ENCODE results near the gene TIMM29. TPM values are rescaled to one million over a fixed set of nuclear protein-coding genes. Genes with fewer than 3 reads are reported as not detected.
A peak's percentile ranks its signal among the peaks of the same experiment; 100 is the strongest.

TIMM29 gene
- total and polyA plus RNA-seq, 9 of the 15 experiments (the other 6 are each of a cell fraction or from before 2014, with no cell fraction given), result 2.4 to 29.4 (median 16.3) TPM

DNA sequence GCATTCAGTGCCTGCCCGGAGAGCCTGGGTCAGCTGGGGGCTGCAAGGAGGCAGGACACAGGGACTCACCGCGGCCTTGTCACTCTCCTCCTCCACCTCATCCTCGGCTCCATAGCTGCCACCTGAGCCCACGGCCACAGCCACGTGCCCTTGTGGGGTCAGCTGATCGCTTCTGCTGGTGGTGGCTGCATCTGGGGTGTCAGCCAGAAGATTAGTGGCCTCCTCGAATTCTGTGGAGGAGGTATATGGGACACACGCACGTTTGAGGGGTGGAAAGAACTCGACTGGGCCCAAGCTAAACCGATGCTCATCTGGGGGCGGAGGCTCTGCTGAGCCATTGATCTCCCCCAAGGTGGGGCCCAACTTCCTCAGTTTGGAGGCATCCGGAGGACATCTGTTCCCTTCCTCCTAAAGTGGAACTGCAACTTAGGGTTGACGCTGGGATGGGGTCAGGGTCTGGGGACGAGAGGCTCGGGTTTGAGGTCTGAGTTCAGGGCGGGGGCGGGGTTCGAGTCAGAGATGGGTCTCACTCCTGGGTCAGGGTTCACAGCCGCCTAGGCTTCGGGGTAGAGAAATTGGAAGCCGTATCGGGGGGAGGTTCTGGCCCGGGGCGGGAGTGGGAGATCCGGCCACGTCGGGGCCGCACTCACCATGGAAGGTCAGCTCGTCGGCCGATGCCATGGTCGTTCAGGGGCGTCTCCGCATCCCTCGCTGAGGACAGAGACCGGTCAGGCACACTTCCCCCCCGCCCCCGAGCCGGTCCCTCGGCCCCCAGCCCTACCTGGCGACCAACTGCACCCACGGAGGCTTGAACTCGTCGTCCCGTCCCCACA is 665 bp upstream of the TIMM29 start:
- Histone ChIP-seq H3K79me2 (ENCODE audit: control insufficient read depth, insufficient read depth, low read length) (peaks cover 39% of the 10 kb centered on the region), H3K36me3 (ENCODE audit: control insufficient read depth, insufficient read depth, low read length) (peaks cover 50% of the 10 kb centered on the region), H3K27ac (ENCODE audit: extremely low read depth, low read depth, low read length) (peak overlapping the region; percentile 78), H3K27me3 (ENCODE audit: control insufficient read depth in 2 of 2, insufficient read depth in 2 of 2, low read length in 2 of 2) (no peaks in the 10 kb centered on the region), H3K4me3 (peak overlapping the region; percentile 93), H3K9ac (ENCODE audit: insufficient read depth in 1 of 2, low read depth in 2 of 2, low read length in 2 of 2) (peak overlapping the region; percentile 88 to 99), H3K4me2 (ENCODE audit: insufficient read depth, low read length) (peak overlapping the region; percentile 97), H2AFZ (ENCODE audit: low read depth, low read length) (peak overlapping the region; percentile 83), H3K4me1 (replicated peaks in 1 of 2; ENCODE audit: control insufficient read depth in 2 of 2, insufficient read depth in 2 of 2, low read length in 2 of 2) (peaks cover 6 to 35% of the 10 kb centered on the region in 2 experiments; a peak in 4 of 5 replicates), H4K20me1 (replicated peaks; ENCODE audit: control insufficient read depth, insufficient read depth, low read length) (peaks cover 3% of the 10 kb centered on the region; the same call in 1 of the 2 replicates), H3K9me1 (ENCODE audit: control insufficient read depth, insufficient read depth, low read length) (no peaks in the 10 kb centered on the region), H3K9me3 (replicated peaks; ENCODE audit: control insufficient read depth, insufficient read depth, low read depth, low read length) (no peaks in the 10 kb centered on the region)
- in situ Hi-C loops (cut with MboI) (no loop called here), intact Hi-C loops (cut with micrococcal nuclease) (loop anchor here (5.0 kb wide), 1 partner anchor 56 kb away; the partner anchor contains the start of gene CARM1)
- DNase-seq (ENCODE audit: extremely low read depth in 1 of 4, low spot score in 3 of 4) (peak in 3 of 4 experiments; percentile 32 to 74 (median 72)), ATAC-seq (peak; percentile 51), FAIRE-seq (peak; percentile 71)
- 3% methylated on average over 32 of the region's 47 CpGs for WGBS (ENCODE audit: insufficient coverage, low coverage, missing lambda C conversion rate)
- TSS peak; percentile 66 for BruUV-seq (replicated peaks)
- ChIA-PET CTCF (ENCODE audit: low intra/inter-chr PET ratio) (interaction anchor here (0.6 to 0.7 kb wide), 2 partner anchors 50 to 87 kb away, joined by 3 to 4 read pairs; no protein-coding TSS in a partner anchor), POLR2A (interaction anchor here (0.6 to 0.9 kb wide), 4 partner anchors 9 to 55 kb away, joined by 3 to 7 read pairs (median 3); no protein-coding TSS in a partner anchor)
- TF ChIP-seq NCOA1 (IDR thresholded peaks at IDR 0.05; ENCODE audit: low read depth) (no peak), SIN3A (IDR thresholded peaks at IDR 0.05; ENCODE audit: borderline replicate concordance in 2 of 2, control insufficient read depth in 1 of 2, low read depth in 2 of 2, low read length in 2 of 2) (peak in 1 of 2 experiments; percentile 44; a peak in 1 of 4 replicates), SIN3B (IDR thresholded peaks at IDR 0.05; ENCODE audit: low read depth) (no peak), NELFE (IDR thresholded peaks at IDR 0.05; ENCODE audit: insufficient read depth, insufficient read length) (no peak), ZNF175 (CRISPR knock-in tag; IDR thresholded peaks at IDR 0.05; ENCODE audit: low read depth) (0 out of 2 replicates have a peak, but pooled peaks have one; percentile 16), L3MBTL2 (IDR thresholded peaks at IDR 0.05) (peak; percentile 30; the same call in 1 of the 2 replicates), NFE2L1 (tag; IDR thresholded peaks at IDR 0.05; ENCODE audit: borderline replicate concordance, low read depth) (no peak), RHOXF2B (CRISPR knock-in tag; conservative IDR thresholded peaks at IDR 0.05) (no peak), ZKSCAN3 (CRISPR knock-in tag; IDR thresholded peaks at IDR 0.05) (no peak), TGIF2 (CRISPR knock-in tag; IDR thresholded peaks at IDR 0.05) (no peak), SRSF9 (IDR thresholded peaks at IDR 0.05; ENCODE audit: borderline replicate concordance, low read depth, low read length) (no peak), BDP1 (IDR thresholded peaks at IDR 0.05; ENCODE audit: insufficient read depth, insufficient read length) (no peak)
- TF ChIP-seq, protein P1, sequence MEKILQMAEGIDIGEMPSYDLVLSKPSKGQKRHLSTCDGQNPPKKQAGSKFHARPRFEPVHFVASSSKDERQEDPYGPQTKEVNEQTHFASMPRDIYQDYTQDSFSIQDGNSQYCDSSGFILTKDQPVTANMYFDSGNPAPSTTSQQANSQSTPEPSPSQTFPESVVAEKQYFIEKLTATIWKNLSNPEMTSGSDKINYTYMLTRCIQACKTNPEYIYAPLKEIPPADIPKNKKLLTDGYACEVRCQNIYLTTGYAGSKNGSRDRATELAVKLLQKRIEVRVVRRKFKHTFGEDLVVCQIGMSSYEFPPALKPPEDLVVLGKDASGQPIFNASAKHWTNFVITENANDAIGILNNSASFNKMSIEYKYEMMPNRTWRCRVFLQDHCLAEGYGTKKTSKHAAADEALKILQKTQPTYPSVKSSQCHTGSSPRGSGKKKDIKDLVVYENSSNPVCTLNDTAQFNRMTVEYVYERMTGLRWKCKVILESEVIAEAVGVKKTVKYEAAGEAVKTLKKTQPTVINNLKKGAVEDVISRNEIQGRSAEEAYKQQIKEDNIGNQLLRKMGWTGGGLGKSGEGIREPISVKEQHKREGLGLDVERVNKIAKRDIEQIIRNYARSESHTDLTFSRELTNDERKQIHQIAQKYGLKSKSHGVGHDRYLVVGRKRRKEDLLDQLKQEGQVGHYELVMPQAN (IDR thresholded peaks at IDR 0.05; ENCODE audit: borderline replicate concordance), result peak; percentile 69
- TF ChIP-seq, protein P2, sequence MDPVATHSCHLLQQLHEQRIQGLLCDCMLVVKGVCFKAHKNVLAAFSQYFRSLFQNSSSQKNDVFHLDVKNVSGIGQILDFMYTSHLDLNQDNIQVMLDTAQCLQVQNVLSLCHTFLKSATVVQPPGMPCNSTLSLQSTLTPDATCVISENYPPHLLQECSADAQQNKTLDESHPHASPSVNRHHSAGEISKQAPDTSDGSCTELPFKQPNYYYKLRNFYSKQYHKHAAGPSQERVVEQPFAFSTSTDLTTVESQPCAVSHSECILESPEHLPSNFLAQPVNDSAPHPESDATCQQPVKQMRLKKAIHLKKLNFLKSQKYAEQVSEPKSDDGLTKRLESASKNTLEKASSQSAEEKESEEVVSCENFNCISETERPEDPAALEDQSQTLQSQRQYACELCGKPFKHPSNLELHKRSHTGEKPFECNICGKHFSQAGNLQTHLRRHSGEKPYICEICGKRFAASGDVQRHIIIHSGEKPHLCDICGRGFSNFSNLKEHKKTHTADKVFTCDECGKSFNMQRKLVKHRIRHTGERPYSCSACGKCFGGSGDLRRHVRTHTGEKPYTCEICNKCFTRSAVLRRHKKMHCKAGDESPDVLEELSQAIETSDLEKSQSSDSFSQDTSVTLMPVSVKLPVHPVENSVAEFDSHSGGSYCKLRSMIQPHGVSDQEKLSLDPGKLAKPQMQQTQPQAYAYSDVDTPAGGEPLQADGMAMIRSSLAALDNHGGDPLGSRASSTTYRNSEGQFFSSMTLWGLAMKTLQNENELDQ (CRISPR knock-in tag; IDR thresholded peaks at IDR 0.05; ENCODE audit: borderline replicate concordance), result no peak
- TF ChIP-seq, protein P3, sequence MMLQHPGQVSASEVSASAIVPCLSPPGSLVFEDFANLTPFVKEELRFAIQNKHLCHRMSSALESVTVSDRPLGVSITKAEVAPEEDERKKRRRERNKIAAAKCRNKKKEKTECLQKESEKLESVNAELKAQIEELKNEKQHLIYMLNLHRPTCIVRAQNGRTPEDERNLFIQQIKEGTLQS (IDR thresholded peaks at IDR 0.05), result no peak
- TF ChIP-seq, protein P3 (CRISPR knock-in tag; conservative IDR thresholded peaks at IDR 0.05), result no peak

All from K562 (cell line).